DOHH2 (cell line): ENCODE data around the gene HAND1.

Source experiments
- H3F3A ChIP-seq: fragments of 200-600 bp; sonication (generic), shearing (Covaris generic); 2 replicates; pipeline ENCODE4 v1.6.0; 2016; ENCODE audit warnings: antibody characterized with exemption, mild to moderate bottlenecking; ENCODE audit not compliant: control insufficient read depth, insufficient read depth
- H3K27ac ChIP-seq: fragments of 200-600 bp; sonication (generic); 2 replicates; pipeline ENCODE4 v1.5.1; 2014; ENCODE audit warnings: low read depth, mild to moderate bottlenecking, low read length, moderate library complexity
- H3K27me3 ChIP-seq: fragments of 200-600 bp; sonication (generic); 2 replicates; pipeline ENCODE4 v1.6.1; 2014; ENCODE audit warnings: mild to moderate bottlenecking, low read length, mixed read lengths; ENCODE audit not compliant: control insufficient read depth
- H3K36me3 ChIP-seq: fragments of 200-600 bp; sonication (generic); 2 replicates; pipeline ENCODE4 v1.6.1; 2014; ENCODE audit warnings: mild to moderate bottlenecking, low read length, moderate library complexity, mixed read lengths; ENCODE audit not compliant: control insufficient read depth
- H3K4me1 ChIP-seq: fragments of 200-600 bp; sonication (generic); 2 replicates; pipeline ENCODE4 v1.6.1; 2014; ENCODE audit warnings: mild to moderate bottlenecking, low read length, mixed read lengths; ENCODE audit not compliant: control insufficient read depth
- H3K4me2 ChIP-seq: fragments of 200-600 bp; sonication (generic); 2 replicates; pipeline ENCODE4 v1.6.0; 2014; ENCODE audit warnings: mild to moderate bottlenecking, low read length, moderate library complexity
- H3K4me3 ChIP-seq: fragments of 200-600 bp; sonication (generic); 2 replicates; pipeline ENCODE4 v1.5.1; 2014; ENCODE audit warnings: mild to moderate bottlenecking, low read length, mixed read lengths
- H3K79me2 ChIP-seq: fragments of 200-600 bp; sonication (generic); 2 replicates; pipeline ENCODE4 v1.6.1; 2014; ENCODE audit warnings: mild to moderate bottlenecking, low read length, mixed read lengths; ENCODE audit not compliant: control insufficient read depth
- H3K9me2 ChIP-seq: fragments of 200-600 bp; sonication (generic); replicated peaks from 2 replicates; pipeline ENCODE4 v1.6.1; 2014; ENCODE audit warnings: mild to moderate bottlenecking, low read length, mixed read lengths; ENCODE audit not compliant: control insufficient read depth
- H3K9me3 ChIP-seq: fragments of 200-600 bp; sonication (generic); 2 replicates; pipeline ENCODE4 v1.6.1; 2014; ENCODE audit warnings: antibody characterized with exemption, low read length, mixed read lengths; ENCODE audit not compliant: control insufficient read depth, insufficient read depth
- H4K20me1 ChIP-seq: fragments of 200-600 bp; sonication (generic); 2 replicates; pipeline ENCODE4 v1.6.0; 2014; ENCODE audit warnings: low read depth, mild to moderate bottlenecking, antibody characterized with exemption, low read length, moderate library complexity; ENCODE audit not compliant: control insufficient read depth, insufficient read depth
- CTCF ChIP-seq: fragments of 200-600 bp; sonication (generic); IDR thresholded peaks from one replicate; pipeline ENCODE4 v1.5.1; 2014; ENCODE audit warnings: antibody characterized with exemption, mild to moderate bottlenecking, low read depth, low read length; ENCODE audit not compliant: poor library complexity, severe bottlenecking
- EZH2phosphoT487 ChIP-seq: fragments of 200-600 bp; sonication (generic); IDR thresholded peaks from 2 replicates; pipeline ENCODE4 v1.6.1; 2017; ENCODE audit warnings: borderline replicate concordance, mild to moderate bottlenecking, antibody characterized with exemption, low read length, moderate library complexity, mixed read lengths

HAND1 gene

GRCh38 chr5:154501566-154501965 is 23.5 kb upstream of the HAND1 start:
- peaks cover 9% of the 10 kb centered on the region; the same call in 1 of the 2 replicates for H3K4me1 ChIP-seq
- no peak overlapping the region for H3K4me3 ChIP-seq
- no peaks in the 10 kb centered on the region for H3F3A ChIP-seq
- H3K79me2 ChIP-seq, result no peaks in the 10 kb centered on the region
- peaks cover 6% of the 10 kb centered on the region for H3K27me3 ChIP-seq
- H3K36me3 ChIP-seq, result no peaks in the 10 kb centered on the region
- H3K4me2 ChIP-seq, result no peak overlapping the region
- no peaks in the 10 kb centered on the region for H3K9me2 ChIP-seq
- TF ChIP-seq EZH2phosphoT487, result no peak
- no peak for TF ChIP-seq CTCF
- H3K9me3 ChIP-seq, result no peaks in the 10 kb centered on the region
- no peak overlapping the region for H3K27ac ChIP-seq
- no peaks in the 10 kb centered on the region for H4K20me1 ChIP-seq

- H3K4me3 ChIP-seq, result no peak overlapping the region
- H3K79me2 ChIP-seq, result no peaks in the 10 kb centered on the region
- H3K27me3 ChIP-seq, result peaks cover 17% of the 10 kb centered on the region
- no peaks in the 10 kb centered on the region for H4K20me1 ChIP-seq
- TF ChIP-seq CTCF (no peak), EZH2phosphoT487 (no peak)
- H3K36me3 ChIP-seq, result no peaks in the 10 kb centered on the region
- H3K4me2 ChIP-seq, result no peak overlapping the region
- H3K9me2 ChIP-seq, result no peaks in the 10 kb centered on the region
- H3K4me1 ChIP-seq, result peaks cover 9% of the 10 kb centered on the region; the same call in 1 of the 2 replicates
- no peaks in the 10 kb centered on the region for H3K9me3 ChIP-seq
- H3F3A ChIP-seq, result no peaks in the 10 kb centered on the region
- no peak overlapping the region for H3K27ac ChIP-seq
Observed at GRCh38 chr5:154498994-154499393, 21.0 kb upstream of the HAND1 start.

GRCh38 chr5:154498591-154498990 is 20.6 kb upstream of the HAND1 start:
- Histone ChIP-seq H4K20me1 (no peaks in the 10 kb centered on the region), H3K4me3 (no peak overlapping the region), H3K9me3 (no peaks in the 10 kb centered on the region), H3K4me1 (peaks cover 9% of the 10 kb centered on the region; the same call in 1 of the 2 replicates), H3K79me2 (no peaks in the 10 kb centered on the region), H3K27me3 (peaks cover 18% of the 10 kb centered on the region), H3K36me3 (no peaks in the 10 kb centered on the region), H3K9me2 (no peaks in the 10 kb centered on the region), H3K27ac (no peak overlapping the region), H3K4me2 (no peak overlapping the region), H3F3A (no peaks in the 10 kb centered on the region)
- TF ChIP-seq EZH2phosphoT487, result no peak
- no peak for TF ChIP-seq CTCF
